HCT116 (cell line): Measurements from ENCODE around the gene CEP43.

ENCODE experiments used
- EZH2 ChIP-seq: fragments of 200-600 bp; sonication (generic); IDR thresholded peaks from 2 replicates; pipeline ENCODE4 v1.6.1; 2017; ENCODE audit warnings: antibody characterized with exemption, mixed run types
- POLR2A ChIP-seq: IDR thresholded peaks from 2 replicates; pipeline ENCODE4 v1.7.0; 2011; ENCODE audit warnings: borderline replicate concordance; ENCODE audit not compliant: insufficient read depth, insufficient read length; ENCODE audit errors: extremely low read depth
- POLR2AphosphoS5 ChIP-seq: IDR thresholded peaks from 2 replicates; pipeline ENCODE4 v1.6.1; 2011; ENCODE audit warnings: mild to moderate bottlenecking, low read depth, low read length, moderate library complexity
- TF ChIP-seq, protein P1 (sequence below), 3 experiments: fragments of 200-600 bp in 1 of 3; sonication (generic) in 1 of 3; IDR thresholded peaks in 2 of 3; conservative IDR thresholded peaks in 1 of 3; 2 replicates each; pipeline ENCODE4 v1.5.1; 2012 to 2017; ENCODE audit warnings: low read depth in 2 of 3, low read length in 2 of 3, antibody characterized with exemption in 1 of 3, borderline replicate concordance in 1 of 3, control low read depth in 1 of 3, mild to moderate bottlenecking in 1 of 3, mixed read lengths in 1 of 3, mixed run types in 1 of 3, moderate library complexity in 1 of 3; ENCODE audit not compliant: insufficient read depth in 1 of 3

DNA sequence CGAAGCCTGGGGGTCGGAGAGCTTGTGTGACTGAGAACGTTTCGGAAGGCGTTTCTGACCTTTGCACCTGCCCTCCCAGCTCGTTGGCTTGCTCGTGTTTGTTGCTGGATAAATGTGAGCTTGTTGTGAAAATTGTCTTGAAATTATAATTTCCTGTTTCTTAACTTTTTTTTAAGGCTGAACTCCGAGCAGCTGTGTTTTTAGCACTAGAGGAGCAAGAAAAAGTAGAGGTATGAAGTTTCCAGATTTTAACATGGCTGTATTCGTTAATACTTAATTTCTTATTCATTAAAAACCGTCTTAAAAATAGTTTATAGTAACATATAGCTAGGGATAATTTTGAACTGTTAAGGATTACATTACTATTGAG, 672 bp downstream of the CEP43 start:
- TF ChIP-seq POLR2AphosphoS5 (no peak), EZH2 (no peak), POLR2A (no peak)
- TF ChIP-seq, protein P1, sequence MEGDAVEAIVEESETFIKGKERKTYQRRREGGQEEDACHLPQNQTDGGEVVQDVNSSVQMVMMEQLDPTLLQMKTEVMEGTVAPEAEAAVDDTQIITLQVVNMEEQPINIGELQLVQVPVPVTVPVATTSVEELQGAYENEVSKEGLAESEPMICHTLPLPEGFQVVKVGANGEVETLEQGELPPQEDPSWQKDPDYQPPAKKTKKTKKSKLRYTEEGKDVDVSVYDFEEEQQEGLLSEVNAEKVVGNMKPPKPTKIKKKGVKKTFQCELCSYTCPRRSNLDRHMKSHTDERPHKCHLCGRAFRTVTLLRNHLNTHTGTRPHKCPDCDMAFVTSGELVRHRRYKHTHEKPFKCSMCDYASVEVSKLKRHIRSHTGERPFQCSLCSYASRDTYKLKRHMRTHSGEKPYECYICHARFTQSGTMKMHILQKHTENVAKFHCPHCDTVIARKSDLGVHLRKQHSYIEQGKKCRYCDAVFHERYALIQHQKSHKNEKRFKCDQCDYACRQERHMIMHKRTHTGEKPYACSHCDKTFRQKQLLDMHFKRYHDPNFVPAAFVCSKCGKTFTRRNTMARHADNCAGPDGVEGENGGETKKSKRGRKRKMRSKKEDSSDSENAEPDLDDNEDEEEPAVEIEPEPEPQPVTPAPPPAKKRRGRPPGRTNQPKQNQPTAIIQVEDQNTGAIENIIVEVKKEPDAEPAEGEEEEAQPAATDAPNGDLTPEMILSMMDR (IDR thresholded peaks at IDR 0.05 in 2 of 3, conservative IDR thresholded peaks at IDR 0.05 in 1 of 3; ENCODE audit: borderline replicate concordance in 1 of 3, insufficient read depth in 1 of 3, low read depth in 2 of 3, low read length in 2 of 3): no peak
